A549 (cell line): Measurements from ENCODE around the gene GRPEL2. TPM values are rescaled to one million over a fixed set of nuclear protein-coding genes. Genes with fewer than 3 reads are reported as not detected.
"Not testable (repeated sequence)": the region's sequence is repeated elsewhere in the genome, so short reads cannot be mapped to it uniquely, and the experiment has no call there.

Experiments used
- ATAC-seq, 2 experiments: fragments of 200-7000 bp in 1 of 2; fragments of >200 bp in 1 of 2; cut with Nextera tagmentation in 1 of 2; cut with Tn5 transposase in 1 of 2; 3 replicates each; pipeline versions ENCODE4 v1.8.0 to v1.9.1; 2018 to 2020; ENCODE audit warnings: mild to moderate bottlenecking in 1 of 2, moderate library complexity in 1 of 2
- CTCF ChIA-PET: fragments of 300-600 bp; sonication (Branson Sonifier 250); formaldehyde crosslinking; extraction: SDS; loops from one replicate; lab custom pipeline; 2021; ENCODE audit warnings: antibody characterized with exemption, inconsistent platforms; lab: Yijun Ruan, JAX
- POLR2A ChIA-PET: fragments of 350-600 bp; formaldehyde crosslinking; extraction: SDS; loops from one replicate; lab custom pipeline; 2021; ENCODE audit warnings: antibody characterized with exemption, inconsistent platforms; lab: Yijun Ruan, JAX
- DNase-seq, 2 experiments: peaks; one replicate each; pipeline versions ENCODE4 v3.0.0 to v3.0.0-alpha.2; 2011 to 2016; ENCODE audit warnings: low read depth in 1 of 2, low spot score in 1 of 2
- FAIRE-seq: peaks from 2 replicates; lab custom pipeline; 2011; peaks lifted over from hg19 to GRCh38; lab: Jason Lieb, UNC
- H3K27ac ChIP-seq, 2 experiments: fragments of >200 bp; sonication (Bioruptor Twin); formaldehyde crosslinking; 3 replicates each; pipeline ENCODE4 v1.5.1; 2016 to 2017
- H3K4me1 ChIP-seq: fragments of >200 bp; sonication (Bioruptor Twin); formaldehyde crosslinking; 3 replicates; pipeline ENCODE4 v1.6.1; 2016
- H3K4me2 ChIP-seq: fragments of >200 bp; sonication (Bioruptor Twin); formaldehyde crosslinking; 3 replicates; pipeline ENCODE4 v1.6.1; 2016
- H3K4me3 ChIP-seq: fragments of >200 bp; sonication (Bioruptor Twin); formaldehyde crosslinking; 3 replicates; pipeline ENCODE4 v1.5.1; 2016
- H3K9me3 ChIP-seq: fragments of >200 bp; sonication (Bioruptor Twin); formaldehyde crosslinking; 3 replicates; pipeline ENCODE4 v1.6.1; 2016
- CBX2 ChIP-seq: fragments of 200-600 bp; sonication (generic); IDR thresholded peaks from 2 replicates; pipeline ENCODE4 v1.6.1; 2016; ENCODE audit warnings: low read depth, mild to moderate bottlenecking, borderline replicate concordance
- CBX8 ChIP-seq: fragments of 200-600 bp; sonication (generic); IDR thresholded peaks from 2 replicates; pipeline ENCODE4 v1.6.1; 2016
- CHD2 ChIP-seq: fragments of 150-350 bp; IDR thresholded peaks from 2 replicates; pipeline ENCODE4 v1.6.1; 2014; ENCODE audit warnings: low read length; ENCODE audit not compliant: partially characterized antibody
- CHD4 ChIP-seq: fragments of 200-600 bp; sonication (generic); IDR thresholded peaks from 2 replicates; pipeline ENCODE4 v1.6.1; 2016; ENCODE audit warnings: antibody characterized with exemption, mild to moderate bottlenecking, borderline replicate concordance
- CTCF ChIP-seq: fragments of >200 bp; sonication (Bioruptor Twin); formaldehyde crosslinking; IDR thresholded peaks from 3 replicates; pipeline ENCODE4 v1.5.1; 2016
- ESRRA ChIP-seq: fragments of 150-350 bp; IDR thresholded peaks from 2 replicates; pipeline ENCODE4 v1.6.1; 2014; ENCODE audit warnings: mild to moderate bottlenecking, low read length, borderline replicate concordance
- FOSL2 ChIP-seq, 2 experiments: fragments of 450-650 bp in 1 of 2; fragments of >200 bp in 1 of 2; sonication (Bioruptor Twin) in 1 of 2; formaldehyde crosslinking; IDR thresholded peaks; 2 replicates each; pipeline versions ENCODE4 v1.5.0 to v1.6.1; 2016 to 2020; ENCODE audit warnings: mild to moderate bottlenecking in 1 of 2, moderate library complexity in 1 of 2
- GATA3 ChIP-seq: IDR thresholded peaks from 2 replicates; pipeline ENCODE4 v1.6.1; 2012; ENCODE audit warnings: borderline replicate concordance
- HES2 ChIP-seq: fragments of >200 bp; sonication (Bioruptor Twin); formaldehyde crosslinking; IDR thresholded peaks from 2 replicates; pipeline ENCODE4 v1.6.1; 2016
- HOXB13 ChIP-seq: fragments of 250-450 bp; sonication (Bioruptor Pico); IDR thresholded peaks from 2 replicates; pipeline ENCODE4 v1.5.0; 2020; ENCODE audit warnings: low read depth, mild to moderate bottlenecking, moderate library complexity
- HOXB5 ChIP-seq: fragments of 250-450 bp; sonication (Bioruptor Pico); IDR thresholded peaks from 2 replicates; pipeline ENCODE4 v1.5.0; 2020; ENCODE audit warnings: mild to moderate bottlenecking, moderate library complexity
- JUN ChIP-seq, 2 experiments: fragments of >200 bp; sonication (Bioruptor Twin); formaldehyde crosslinking; IDR thresholded peaks; 2 replicates in 1 of 2; 3 replicates in 1 of 2; pipeline ENCODE4 v1.6.1; 2016 to 2017
- KDM5A ChIP-seq: fragments of 200-600 bp; sonication (generic); IDR thresholded peaks from 2 replicates; pipeline ENCODE4 v1.6.1; 2016; ENCODE audit warnings: antibody characterized with exemption, mild to moderate bottlenecking
- MAFK ChIP-seq: fragments of 450-650 bp; IDR thresholded peaks from 2 replicates; pipeline ENCODE4 v1.6.1; 2014; ENCODE audit not compliant: partially characterized antibody
- MAX ChIP-seq: IDR thresholded peaks from 2 replicates; pipeline ENCODE4 v1.6.1; 2012
- MAZ ChIP-seq: fragments of 150-350 bp; IDR thresholded peaks from 2 replicates; pipeline ENCODE4 v1.6.1; 2014; ENCODE audit warnings: antibody characterized with exemption, low read depth, low read length, borderline replicate concordance
- MYC ChIP-seq: IDR thresholded peaks from 2 replicates; pipeline ENCODE4 v1.6.1; 2012; ENCODE audit warnings: mild to moderate bottlenecking, inconsistent platforms, low read length, improper control_type of control experiment, borderline replicate concordance
- NFE2L2 ChIP-seq: fragments of 150-350 bp; conservative IDR thresholded peaks from 2 replicates; pipeline ENCODE4 v1.6.1; 2014; ENCODE audit warnings: low read length
- RARB ChIP-seq: fragments of 250-450 bp; sonication (Bioruptor Pico); IDR thresholded peaks from 2 replicates; pipeline ENCODE4 v1.8.0; 2021; ENCODE audit warnings: mild to moderate bottlenecking, moderate library complexity
- SMC3 ChIP-seq: fragments of >200 bp; sonication (Bioruptor Twin); formaldehyde crosslinking; IDR thresholded peaks from 3 replicates; pipeline ENCODE4 v1.6.1; 2018; ENCODE audit warnings: inconsistent platforms
- TP53 ChIP-seq: fragments of 250-450 bp; sonication (Bioruptor Pico); IDR thresholded peaks from 2 replicates; pipeline ENCODE4 v1.5.0; 2021; ENCODE audit warnings: mild to moderate bottlenecking, moderate library complexity
- ZNF302 ChIP-seq: fragments of 250-450 bp; sonication (Bioruptor Pico); IDR thresholded peaks from 2 replicates; pipeline ENCODE4 v1.9.0; 2021; ENCODE audit warnings: inconsistent platforms, mild to moderate bottlenecking, moderate library complexity
- WGBS: methylation state at CpG from one replicate; pipeline ENCODE4 v1.1.6; 2017; ENCODE audit errors: missing lambda C conversion rate; 5-methylcytosine and 5-hydroxymethylcytosine counted together
- polyA plus RNA-seq, 4 experiments: library from polyadenylated mRNA; depleted of rRNA in 3 of 4; stranded (reverse); fragments of >200 nt; fragmentation: RNase III in 1 of 4; extraction: RNeasy Plus Mini Kit Qiagen cat#74134 plus additional on column Dnase treatment in 1 of 4; gene quantifications; 2 replicates in 3 of 4; 3 replicates in 1 of 4; pipeline ENCODE4 v1.2.3, GENCODE V29; 2011 to 2017
- TF ChIP-seq, protein P1 (sequence below): fragments of >200 bp; sonication (Bioruptor Twin); formaldehyde crosslinking; IDR thresholded peaks from 3 replicates; pipeline ENCODE4 v1.6.1; 2016

The GRPEL2 gene
- polyA plus RNA-seq, 2 of the 4 experiments (the other 2 are of a cell fraction): 10.4 to 26.4 TPM

DNA sequence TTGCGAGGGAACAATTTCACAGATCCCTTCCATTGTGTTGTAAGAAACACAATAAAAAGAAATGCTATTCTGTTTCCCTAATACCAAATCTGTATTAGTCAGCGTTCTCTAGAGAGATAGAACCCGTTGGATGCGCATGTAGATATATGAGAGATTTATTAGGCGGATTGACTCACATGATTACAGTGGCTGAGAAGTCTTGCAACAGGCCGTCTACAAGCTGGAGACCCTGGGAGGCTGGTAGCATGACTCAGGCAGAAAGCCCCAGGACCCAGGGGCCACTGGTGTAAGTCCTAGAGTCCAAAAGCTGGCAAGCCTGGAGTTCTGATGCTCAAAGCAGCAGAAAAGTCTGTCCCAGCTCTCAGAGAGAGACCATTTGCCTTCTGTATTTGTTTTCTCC, 52.2 kb downstream of the GRPEL2 start:
- 65% methylated on average over 6 of the region's 6 CpGs for WGBS
- Histone ChIP-seq H3K27ac (peak overlapping the region in 1 of 2 experiments; percentile 32; a peak in 1 of 6 replicates), H3K4me2 (no peak overlapping the region), H3K4me1 (no peaks in the 10 kb centered on the region; the same call in 2 of the 3 replicates), H3K9me3 (no peaks in the 10 kb centered on the region), H3K4me3 (no peak overlapping the region)
- FAIRE-seq (no peak), ATAC-seq (peak; percentile 57 to 79; a peak in 4 of 6 replicates), DNase-seq (peak in 1 of 2 experiments; percentile 52)
- no peak for TF ChIP-seq FOSL2 (IDR thresholded peaks at IDR 0.05)
- TF ChIP-seq FOSL2 (CRISPR knock-in tag; IDR thresholded peaks at IDR 0.05): peak; percentile 17; the same call in 1 of the 2 replicates
- TF ChIP-seq CBX8: no peak
- peak; percentile 84 for TF ChIP-seq MAFK
- no peak for TF ChIP-seq MAZ
- no peak for TF ChIP-seq CHD2
- no peak for TF ChIP-seq MYC
- TF ChIP-seq HOXB5 (CRISPR knock-in tag): no peak
- ChIA-PET POLR2A (no interaction called here), CTCF (interaction anchor here (52.1 kb wide), 1 partner anchor 23 kb away, joined by 1709 read pairs; the partner anchor contains the start of genes IL17B and PCYOX1L)

- H3K9me3 ChIP-seq, H3K4me2 ChIP-seq, H3K4me3 ChIP-seq, DNase-seq, FAIRE-seq, POLR2A ChIA-PET, H3K27ac ChIP-seq, ATAC-seq, H3K4me1 ChIP-seq: not testable (repeated sequence)
- 88% methylated on average over 7 of the region's 7 CpGs for WGBS
- CTCF ChIA-PET: interaction anchor here (1.1 to 52.1 kb wide), 6 partner anchors 10 to 153 kb away, joined by 3 to 1709 read pairs (median 4); partner anchors contain the start of genes CSNK1A1, IL17B and PCYOX1L
These were observed 53.5 kb downstream of the GRPEL2 start for GRCh38 chr5:149398747-149399266.

DNA sequence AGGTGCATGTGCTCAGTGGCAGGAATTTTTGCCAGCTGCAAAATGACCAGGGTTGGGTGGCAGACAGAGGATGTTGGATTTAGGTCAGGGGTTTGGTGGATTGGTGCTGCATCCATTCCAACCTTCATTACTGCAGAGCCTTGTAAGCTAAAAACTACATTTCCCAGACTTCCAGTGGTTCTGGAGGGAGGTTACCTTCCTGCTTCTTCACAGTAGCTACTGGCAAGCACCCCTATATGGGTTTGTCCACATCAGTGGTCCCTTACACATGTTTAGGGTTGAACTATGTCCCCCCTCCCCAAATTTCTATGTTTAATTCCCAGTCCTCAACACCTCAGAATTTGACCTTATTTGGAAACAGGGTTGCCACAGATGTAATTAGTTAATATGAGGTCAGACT, 54.5 kb downstream of the GRPEL2 start:
- Histone ChIP-seq H3K27ac (no peak overlapping the region), H3K4me3 (no peak overlapping the region), H3K9me3 (no peaks in the 10 kb centered on the region), H3K4me1 (peaks cover 14% of the 10 kb centered on the region), H3K4me2 (no peak overlapping the region)
- ATAC-seq (no peak), FAIRE-seq (no peak), DNase-seq (no peak)
- TF ChIP-seq NFE2L2 (no peak), GATA3 (no peak)
- ChIA-PET CTCF (interaction anchor here (0.6 to 52.1 kb wide), 8 partner anchors 9 to 1025 kb away, joined by 3 to 1709 read pairs (median 4); partner anchors contain the start of genes CSNK1A1, IL17B and PCYOX1L), POLR2A (no interaction called here)

- Histone ChIP-seq H3K4me1 (peaks cover 19% of the 10 kb centered on the region), H3K4me3 (no peak overlapping the region), H3K27ac (no peak overlapping the region), H3K4me2 (no peak overlapping the region), H3K9me3 (no peaks in the 10 kb centered on the region)
- FAIRE-seq (no peak), ATAC-seq (no peak), DNase-seq (no peak)
- ChIA-PET POLR2A (no interaction called here), CTCF (interaction anchor here (0.7 to 52.1 kb wide), 10 partner anchors 9 to 165 kb away, joined by 3 to 1709 read pairs (median 4); partner anchors contain the start of genes CSNK1A1, IL17B and PCYOX1L)
- WGBS: 72% methylated on average over 6 of the region's 6 CpGs
- no peak for TF ChIP-seq HOXB13
- no peak for TF ChIP-seq TP53 (CRISPR knock-in tag)
- TF ChIP-seq MYC: no peak
- no peak for TF ChIP-seq RARB
- no peak for TF ChIP-seq HES2
- TF ChIP-seq CTCF: no peak
- TF ChIP-seq GATA3: no peak
These were observed 55.0 kb downstream of the GRPEL2 start for GRCh38 chr5:149400304-149400703.

DNA sequence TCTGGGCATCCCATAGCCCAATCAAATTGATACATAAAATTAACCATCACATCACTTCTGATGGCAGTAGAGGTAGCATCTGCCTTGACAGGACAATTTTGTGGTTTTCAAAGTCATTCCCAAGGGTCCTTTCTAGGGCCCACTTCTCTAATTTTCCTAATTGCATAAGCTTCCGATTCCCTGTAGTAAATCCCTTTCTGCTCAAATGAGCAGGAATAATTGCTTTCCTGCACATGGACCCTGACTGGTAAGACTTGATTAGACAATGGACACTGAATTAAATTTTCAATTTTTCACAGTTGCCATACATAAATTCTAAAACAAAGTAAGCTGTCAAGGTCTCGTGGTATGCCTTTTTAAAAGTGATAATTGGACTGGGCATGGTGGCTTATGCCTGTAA, 55.8 kb downstream of the GRPEL2 start:
- POLR2A ChIA-PET: no interaction called here
- no peak for ATAC-seq
- CTCF ChIA-PET: interaction anchor here (0.7 to 52.1 kb wide), 8 partner anchors 8 to 164 kb away, joined by 3 to 1709 read pairs (median 4); partner anchors contain the start of genes IL17B and PCYOX1L
- no peak for DNase-seq
- Histone ChIP-seq H3K27ac (no peak overlapping the region), H3K4me1 (peaks cover 25% of the 10 kb centered on the region), H3K9me3 (no peaks in the 10 kb centered on the region), H3K4me3 (no peak overlapping the region), H3K4me2 (no peak overlapping the region)
- no peak for TF ChIP-seq ZNF302
- no peak for TF ChIP-seq KDM5A
- TF ChIP-seq JUN (IDR thresholded peaks at IDR 0.05): no peak
- no peak for TF ChIP-seq NFE2L2
- TF ChIP-seq CHD4: no peak
- TF ChIP-seq, protein P1, sequence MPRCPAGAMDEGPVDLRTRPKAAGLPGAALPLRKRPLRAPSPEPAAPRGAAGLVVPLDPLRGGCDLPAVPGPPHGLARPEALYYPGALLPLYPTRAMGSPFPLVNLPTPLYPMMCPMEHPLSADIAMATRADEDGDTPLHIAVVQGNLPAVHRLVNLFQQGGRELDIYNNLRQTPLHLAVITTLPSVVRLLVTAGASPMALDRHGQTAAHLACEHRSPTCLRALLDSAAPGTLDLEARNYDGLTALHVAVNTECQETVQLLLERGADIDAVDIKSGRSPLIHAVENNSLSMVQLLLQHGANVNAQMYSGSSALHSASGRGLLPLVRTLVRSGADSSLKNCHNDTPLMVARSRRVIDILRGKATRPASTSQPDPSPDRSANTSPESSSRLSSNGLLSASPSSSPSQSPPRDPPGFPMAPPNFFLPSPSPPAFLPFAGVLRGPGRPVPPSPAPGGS: no peak
- TF ChIP-seq CBX2: no peak
- no peak for TF ChIP-seq SMC3
- TF ChIP-seq GATA3: no peak
- TF ChIP-seq CHD2: no peak
- no peak for TF ChIP-seq HOXB5 (CRISPR knock-in tag)
- no peak for TF ChIP-seq MAX
- TF ChIP-seq ESRRA: no peak
- FAIRE-seq: no peak
- WGBS: 81% methylated on average over 2 of the region's 2 CpGs
